ENCODE results near the gene GLRX. TPM values are rescaled to one million over a fixed set of nuclear protein-coding genes. Genes with fewer than 3 reads are reported as not detected.

GLRX gene
- total and polyA plus RNA-seq, 2 of the 4 experiments (the other 2 are of a cell fraction) = 142 to 193 TPM

GRCh38 chr5:95801532-95801931 lies 21.0 kb downstream of the GLRX start:
- H2BK20ac ChIP-seq (ENCODE audit: low read depth, low read length) = no peak overlapping the region
- H4K20me1 ChIP-seq (ENCODE audit: insufficient read depth, low read length) = no peaks in the 10 kb centered on the region
- in situ Hi-C loops (cut with MboI; ENCODE audit: low sequenced_read_pairs) (no loop called here), dilution Hi-C loops (cut with HindIII; ENCODE audit: low sequenced_read_pairs, unreplicated experiment) (no loop called here), intact Hi-C loops (cut with micrococcal nuclease) (no loop called here)
- no peak overlapping the region for H2AK5ac ChIP-seq (ENCODE audit: low read depth, low read length)
- H3K56ac ChIP-seq (ENCODE audit: extremely low read depth, insufficient read depth, low read length) = no peak overlapping the region
- no peak overlapping the region for H2AK9ac ChIP-seq (replicated peaks; ENCODE audit: low read depth, low read length, poor library complexity)
- peaks cover 3% of the 10 kb centered on the region; the same call in 1 of the 2 replicates for H3K9me3 ChIP-seq (ENCODE audit: control insufficient read depth, insufficient read depth, low read length)
- no peak for TF ChIP-seq MAFK (IDR thresholded peaks at IDR 0.05; ENCODE audit: low read depth, low read length)
- TF ChIP-seq MXI1 (IDR thresholded peaks at IDR 0.05; ENCODE audit: borderline replicate concordance, low read depth, low read length) = no peak
- no peak for TF ChIP-seq FOS (IDR thresholded peaks at IDR 0.05; ENCODE audit: low read depth, low read length)
- TF ChIP-seq MAZ (IDR thresholded peaks at IDR 0.05; ENCODE audit: borderline replicate concordance, low read depth, low read length) = no peak
- no peak for TF ChIP-seq NFE2L2 (IDR thresholded peaks at IDR 0.05; ENCODE audit: low read depth, low read length)
- TF ChIP-seq CHD1 (IDR thresholded peaks at IDR 0.05; ENCODE audit: low read depth, low read length) = no peak
- no peak for TF ChIP-seq ELK1 (IDR thresholded peaks at IDR 0.05; ENCODE audit: borderline replicate concordance, low read depth, low read length)
- no peak for TF ChIP-seq RAD21 (IDR thresholded peaks at IDR 0.05; ENCODE audit: low read length)
- TF ChIP-seq SMC3 (IDR thresholded peaks at IDR 0.05; ENCODE audit: low read depth, low read length) = no peak
- no peak for TF ChIP-seq CTCF (conservative IDR thresholded peaks at IDR 0.05; ENCODE audit: low read depth, low read length)
- TF ChIP-seq POLR2A (IDR thresholded peaks at IDR 0.05; ENCODE audit: low read depth, low read length) = no peak
- no peak for TF ChIP-seq CEBPB (IDR thresholded peaks at IDR 0.05; ENCODE audit: low read depth, low read length)
- TF ChIP-seq RCOR1 (IDR thresholded peaks at IDR 0.05; ENCODE audit: insufficient replicate concordance, low read length) = no peak
- no peak for TF ChIP-seq BHLHE40 (IDR thresholded peaks at IDR 0.05; ENCODE audit: low read depth, low read length)
- no peak for TF ChIP-seq RFX5 (IDR thresholded peaks at IDR 0.05; ENCODE audit: low read depth, low read length)
- TF ChIP-seq USF2 (IDR thresholded peaks at IDR 0.05; ENCODE audit: low read depth, low read length) = no peak
- H2AFZ ChIP-seq (replicated peaks; ENCODE audit: low read length, poor library complexity) = no peak overlapping the region
- H3K79me1 ChIP-seq (ENCODE audit: low read depth in 1 of 2, low read length in 2 of 2) = peaks cover 4 to 11% of the 10 kb centered on the region in 2 experiments; a peak in 3 of 4 replicates
- no peak overlapping the region for H2BK15ac ChIP-seq (ENCODE audit: low read depth, low read length)
- H3K4me1 ChIP-seq (ENCODE audit: control insufficient read depth, insufficient read depth, low read length) = peaks cover 5% of the 10 kb centered on the region; the same call in 1 of the 2 replicates
- no peak overlapping the region for H4K8ac ChIP-seq (ENCODE audit: low read depth in 2 of 2, low read length in 2 of 2)
- no peak overlapping the region for H2BK5ac ChIP-seq (ENCODE audit: low read depth, low read length, poor library complexity, severe bottlenecking)
- H3K4me2 ChIP-seq (ENCODE audit: low read depth, low read length) = no peak overlapping the region
- H3K23ac ChIP-seq (ENCODE audit: low read depth, low read length) = no peak overlapping the region
- no peak overlapping the region for H3K9ac ChIP-seq (ENCODE audit: low read depth, low read length)
- H3K18ac ChIP-seq (ENCODE audit: low read depth, low read length) = no peak overlapping the region
- BruUV-seq (replicated peaks) = no TSS peak
- no peak overlapping the region for H2BK120ac ChIP-seq (ENCODE audit: low read depth, low read length)
- WGBS, 2 experiments (ENCODE audit: extremely low coverage in 2 of 2, insufficient read length in 1 of 2) = no CpG with 5 or more reads among the region's 2 CpGs
- CTCF ChIA-PET = no interaction called here
- peaks cover 8% of the 10 kb centered on the region for H3K9me1 ChIP-seq (ENCODE audit: insufficient read depth, low read length)
- no peak overlapping the region for H3K27ac ChIP-seq (ENCODE audit: insufficient read depth, low read length)
- H3K14ac ChIP-seq (replicated peaks; ENCODE audit: low read depth, low read length) = no peak overlapping the region
- no peak overlapping the region for H3K4ac ChIP-seq (ENCODE audit: low read depth, low read length)
- no peaks in the 10 kb centered on the region for H3K27me3 ChIP-seq (ENCODE audit: control insufficient read depth, insufficient read depth, low read length)
- no peak overlapping the region for H3K4me3 ChIP-seq (ENCODE audit: insufficient read depth, low read depth, low read length)
- DNase-seq (no peak), ATAC-seq (ENCODE audit: low read depth) (no peak)
- no peak overlapping the region for H4K91ac ChIP-seq (ENCODE audit: insufficient read depth, low read depth, low read length)
- H4K5ac ChIP-seq (ENCODE audit: low read depth, low read length) = no peak overlapping the region
- peaks cover 4% of the 10 kb centered on the region for H3K36me3 ChIP-seq (ENCODE audit: control insufficient read depth, insufficient read depth, low read length)
- POLR2A ChIA-PET (ENCODE audit: unreplicated experiment) = interaction anchor here (0.6 kb wide), 1 partner anchor 26 kb away, joined by 3 read pairs; no protein-coding TSS in a partner anchor
